A673 (cell line): ENCODE measurements around the gene AQP12A. TPM values are rescaled to one million over a fixed set of nuclear protein-coding genes. Genes with fewer than 3 reads are reported as not detected.
"Not testable (repeated sequence)": the region's sequence is repeated elsewhere in the genome, so short reads cannot be mapped to it uniquely, and the experiment has no call there.

Source experiments
- BruUV-seq: library from RNA; stranded (reverse); fragments of 400-500 nt; replicated peaks from 2 replicates; lab custom pipeline; 2021; lab: Mats Ljungman, UMichigan
- CTCF ChIA-PET: fragments of 300-600 bp; sonication (Branson Sonifier 250); formaldehyde crosslinking; loops from one replicate; lab custom pipeline; 2022; ENCODE audit warnings: antibody characterized with exemption; lab: Charles Lee
- POLR2A ChIA-PET: fragments of 300-600 bp; sonication (Branson Sonifier 250); formaldehyde crosslinking; loops from one replicate; lab custom pipeline; 2022; ENCODE audit warnings: antibody characterized with exemption; ENCODE audit not compliant: low non-redundant PET; lab: Charles Lee
- DNase-seq: peaks from one replicate; pipeline ENCODE4 v3.0.0-alpha.2; 2015; ENCODE audit warnings: low spot score
- H3K27ac ChIP-seq: fragments of 200-600 bp; sonication (generic); 2 replicates; pipeline ENCODE4 v1.5.1; 2016; ENCODE audit warnings: mixed run types, low read depth, mild to moderate bottlenecking, mixed read lengths, antibody characterized with exemption, low read length; ENCODE audit not compliant: poor library complexity, severe bottlenecking
- H3K27me3 ChIP-seq: fragments of 200-600 bp; sonication (generic); replicated peaks from 2 replicates; pipeline ENCODE4 v1.6.1; 2017; ENCODE audit warnings: mixed run types, low read depth, mild to moderate bottlenecking, mixed read lengths, antibody characterized with exemption, low read length; ENCODE audit not compliant: insufficient read depth, poor library complexity
- H3K36me3 ChIP-seq: fragments of 200-600 bp; sonication (generic); 2 replicates; pipeline ENCODE4 v1.6.1; 2016; ENCODE audit warnings: mixed run types, mild to moderate bottlenecking, mixed read lengths, antibody characterized with exemption, low read length; ENCODE audit not compliant: insufficient read depth, poor library complexity, severe bottlenecking
- H3K4me1 ChIP-seq: fragments of 200-600 bp; sonication (generic); 2 replicates; pipeline ENCODE4 v1.6.1; 2017; ENCODE audit warnings: mixed run types, mild to moderate bottlenecking, mixed read lengths, antibody characterized with exemption, low read length; ENCODE audit not compliant: insufficient read depth, poor library complexity, severe bottlenecking
- H3K4me3 ChIP-seq: fragments of 200-600 bp; sonication (generic); 2 replicates; pipeline ENCODE4 v1.5.1; 2016; ENCODE audit warnings: low read depth, mixed run types, mild to moderate bottlenecking, mixed read lengths, low read length; ENCODE audit not compliant: poor library complexity, severe bottlenecking
- H3K9me3 ChIP-seq: fragments of 200-600 bp; sonication (generic); 2 replicates; pipeline ENCODE4 v1.6.1; 2016; ENCODE audit warnings: mixed run types, low read depth, mild to moderate bottlenecking, mixed read lengths, antibody characterized with exemption, low read length; ENCODE audit not compliant: poor library complexity, severe bottlenecking
- EZH2 ChIP-seq: fragments of 200-600 bp; sonication (generic); IDR thresholded peaks from 2 replicates; pipeline ENCODE4 v1.6.1; 2017; ENCODE audit warnings: borderline replicate concordance, low read depth, mild to moderate bottlenecking, mixed read lengths, antibody characterized with exemption, low read length; ENCODE audit not compliant: poor library complexity, severe bottlenecking
- intact Hi-C: fragments of 100-400 bp; cut with micrococcal nuclease; formaldehyde crosslinking; loops from one replicate; pipeline ENCODE4 v1.10.0; 2022; ENCODE audit not compliant: unreplicated experiment
- total RNA-seq: library from RNA; stranded (reverse); gene quantifications from 2 replicates; pipeline ENCODE4 v1.2.3, GENCODE V29; 2021
- TF ChIP-seq, protein P1 (sequence below): fragments of 300-800, 200-600 bp; sonication (generic); conservative IDR thresholded peaks from 2 replicates; pipeline ENCODE4 v1.5.1; 2017; ENCODE audit warnings: low read depth, mild to moderate bottlenecking, antibody characterized with exemption, low read length, moderate library complexity, mixed read lengths

The AQP12A gene
- total RNA-seq, 1 experiment from 2014 or later: not detected

DNA sequence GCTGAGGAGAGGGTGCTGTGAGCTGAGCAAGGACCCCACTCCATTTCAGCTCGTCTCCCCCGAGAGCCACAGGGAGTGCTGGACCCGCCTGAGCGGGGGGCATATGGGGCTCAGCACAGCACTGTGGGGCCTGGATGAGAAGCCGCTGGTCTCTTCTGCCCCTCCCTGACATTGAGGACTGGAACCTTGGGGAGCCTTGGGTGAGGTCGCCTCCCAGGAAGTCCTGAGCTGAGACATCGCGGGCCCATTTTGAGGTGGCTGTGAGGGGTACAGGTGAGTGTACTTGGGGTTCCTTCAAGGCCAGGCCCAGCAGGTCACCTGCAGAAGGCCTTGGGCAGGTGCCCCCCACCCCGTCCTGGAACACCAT, 3.1 kb upstream of the AQP12A start:
- Histone ChIP-seq H3K9me3 (no peaks in the 10 kb centered on the region), H3K36me3 (no peaks in the 10 kb centered on the region), H3K27ac (no peak overlapping the region), H3K27me3 (peaks cover 16% of the 10 kb centered on the region), H3K4me3 (no peak overlapping the region), H3K4me1 (no peaks in the 10 kb centered on the region)
- intact Hi-C loops: no loop called here
- POLR2A ChIA-PET: no interaction called here
- no peak for DNase-seq
- BruUV-seq: no TSS peak
- TF ChIP-seq, protein P1, sequence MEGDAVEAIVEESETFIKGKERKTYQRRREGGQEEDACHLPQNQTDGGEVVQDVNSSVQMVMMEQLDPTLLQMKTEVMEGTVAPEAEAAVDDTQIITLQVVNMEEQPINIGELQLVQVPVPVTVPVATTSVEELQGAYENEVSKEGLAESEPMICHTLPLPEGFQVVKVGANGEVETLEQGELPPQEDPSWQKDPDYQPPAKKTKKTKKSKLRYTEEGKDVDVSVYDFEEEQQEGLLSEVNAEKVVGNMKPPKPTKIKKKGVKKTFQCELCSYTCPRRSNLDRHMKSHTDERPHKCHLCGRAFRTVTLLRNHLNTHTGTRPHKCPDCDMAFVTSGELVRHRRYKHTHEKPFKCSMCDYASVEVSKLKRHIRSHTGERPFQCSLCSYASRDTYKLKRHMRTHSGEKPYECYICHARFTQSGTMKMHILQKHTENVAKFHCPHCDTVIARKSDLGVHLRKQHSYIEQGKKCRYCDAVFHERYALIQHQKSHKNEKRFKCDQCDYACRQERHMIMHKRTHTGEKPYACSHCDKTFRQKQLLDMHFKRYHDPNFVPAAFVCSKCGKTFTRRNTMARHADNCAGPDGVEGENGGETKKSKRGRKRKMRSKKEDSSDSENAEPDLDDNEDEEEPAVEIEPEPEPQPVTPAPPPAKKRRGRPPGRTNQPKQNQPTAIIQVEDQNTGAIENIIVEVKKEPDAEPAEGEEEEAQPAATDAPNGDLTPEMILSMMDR: no peak
- no peak for TF ChIP-seq EZH2
- CTCF ChIA-PET: no interaction called here

GRCh38 chr2:240689975-240690374, 1.7 kb upstream of the AQP12A start:
- POLR2A ChIA-PET: no interaction called here
- TF ChIP-seq, protein P1: no peak
- TF ChIP-seq EZH2: no peak
- CTCF ChIA-PET: no interaction called here
- no peak for DNase-seq
- BruUV-seq: no TSS peak
- Histone ChIP-seq H3K27me3 (peaks cover 11% of the 10 kb centered on the region), H3K9me3 (no peaks in the 10 kb centered on the region), H3K27ac (no peak overlapping the region), H3K4me1 (no peaks in the 10 kb centered on the region), H3K36me3 (no peaks in the 10 kb centered on the region), H3K4me3 (no peak overlapping the region)
- intact Hi-C loops: no loop called here

DNA sequence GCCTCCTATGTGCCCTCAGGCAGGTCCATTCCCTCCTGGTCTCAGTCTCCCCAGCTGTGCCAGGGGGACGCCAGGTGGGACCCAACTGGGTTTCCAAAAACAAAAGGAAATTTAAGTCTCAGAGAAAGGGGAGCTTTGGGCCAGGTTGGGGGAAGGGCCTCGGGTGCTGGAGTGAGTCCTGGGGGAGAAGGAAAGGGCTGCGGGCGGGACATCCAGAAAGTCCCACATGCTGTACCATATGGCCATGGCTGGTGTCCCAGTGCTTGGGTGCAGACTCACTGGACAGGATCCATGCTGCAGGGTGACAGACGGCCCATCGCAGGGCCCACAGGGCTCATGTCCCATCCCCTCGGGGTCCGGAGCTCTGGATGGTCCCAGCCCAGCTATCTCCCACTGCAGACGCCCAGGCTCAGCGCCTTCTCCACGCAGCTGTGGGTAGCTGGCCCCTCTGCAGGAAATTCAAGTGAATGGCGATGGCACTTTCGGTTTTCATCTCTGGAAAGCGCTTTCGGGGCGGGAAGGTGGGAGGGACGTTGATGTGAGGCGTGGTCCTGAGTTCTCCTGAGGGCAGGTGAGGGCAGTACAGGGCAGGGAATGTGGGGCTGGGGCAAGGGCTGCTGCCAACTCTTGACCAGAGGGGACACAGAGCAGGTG, 1.1 kb upstream of the AQP12A start:
- H3K27me3 ChIP-seq: peaks cover 11% of the 10 kb centered on the region
- H3K27ac ChIP-seq, H3K36me3 ChIP-seq, DNase-seq, H3K9me3 ChIP-seq, intact Hi-C loops, POLR2A ChIA-PET, BruUV-seq, H3K4me3 ChIP-seq, CTCF ChIA-PET, H3K4me1 ChIP-seq: not testable (repeated sequence)

- BruUV-seq, intact Hi-C loops, CTCF ChIA-PET: not testable (repeated sequence)
Observed at GRCh38 chr2:240691075-240691427, 615 bp upstream of the AQP12A start.

DNA sequence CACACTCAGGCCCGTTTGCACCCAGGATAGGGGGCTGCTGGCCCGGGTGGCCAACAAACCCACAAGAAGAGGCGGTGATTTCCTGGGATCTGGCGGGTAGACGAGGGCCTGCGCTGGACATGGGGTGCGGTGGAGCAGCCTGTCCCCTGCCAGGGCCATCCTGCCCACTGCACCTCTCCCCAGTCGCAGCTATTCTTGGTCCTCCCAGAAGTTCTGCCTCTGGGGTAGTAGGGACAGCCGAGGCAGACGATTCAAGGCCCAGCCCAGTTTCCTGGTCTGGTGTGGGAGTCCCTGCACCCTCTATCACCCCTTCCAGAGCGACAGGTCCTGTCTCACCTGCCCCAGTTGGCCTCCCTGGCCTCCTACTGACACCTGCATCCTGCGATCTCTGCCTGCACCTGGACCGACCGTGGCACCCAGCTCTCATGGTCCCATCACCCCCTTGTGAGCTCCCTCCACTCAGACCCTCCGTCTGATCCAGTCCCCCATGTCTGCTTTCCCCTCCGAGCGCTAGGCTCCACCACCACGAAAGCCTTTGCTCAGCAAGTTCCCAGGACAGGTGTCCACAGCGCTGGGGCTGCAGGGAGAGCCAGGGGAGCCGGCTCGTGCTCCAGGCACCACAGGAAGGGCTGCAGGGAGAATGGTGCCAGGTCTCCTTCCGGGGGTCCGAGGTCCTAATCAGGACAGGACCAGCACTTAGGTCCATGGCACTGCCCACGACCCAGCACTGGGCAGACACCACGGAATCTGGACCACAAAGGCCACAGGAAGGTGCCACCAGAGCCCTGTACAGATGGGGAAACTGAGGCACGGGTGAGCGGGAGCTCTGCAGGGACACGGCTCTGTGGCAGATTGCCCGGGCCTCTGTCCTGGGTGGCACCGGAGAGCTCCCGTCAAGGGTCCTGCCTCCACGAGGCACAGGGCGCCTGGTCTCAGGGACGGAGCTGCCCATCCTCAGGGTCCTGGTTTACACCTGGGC, 1.2 kb downstream of the AQP12A start:
- POLR2A ChIA-PET, BruUV-seq, DNase-seq, H3K36me3 ChIP-seq, intact Hi-C loops, H3K4me1 ChIP-seq, H3K27ac ChIP-seq, H3K27me3 ChIP-seq, H3K4me3 ChIP-seq, H3K9me3 ChIP-seq, CTCF ChIA-PET: not testable (repeated sequence)

More at GRCh38 chr2:240691075-240691427, 615 bp upstream of the AQP12A start:
- DNase-seq, H3K9me3 ChIP-seq, H3K4me3 ChIP-seq, H3K4me1 ChIP-seq, POLR2A ChIA-PET, H3K36me3 ChIP-seq, H3K27me3 ChIP-seq, H3K27ac ChIP-seq: not testable (repeated sequence)
